Activated CD8-positive, alpha-beta memory T cell treated with anti-CD3 and anti-CD28 coated beads, Interleukin-2, amount 50 U/mL, for 1 hour (primary cell): ENCODE results near the gene METTL2B.
"Not testable (repeated sequence)": the region's sequence is repeated elsewhere in the genome, so short reads cannot be mapped to it uniquely, and the experiment has no call there.

Experiments
- DNase-seq: peaks from one replicate; pipeline ENCODE4 v3.0.0-alpha.2; 2020; ENCODE audit errors: extremely low read depth

The METTL2B gene

GRCh38 chr7:128526062-128526466, 49.5 kb downstream of the METTL2B start:
- not testable (repeated sequence) for DNase-seq

DNA sequence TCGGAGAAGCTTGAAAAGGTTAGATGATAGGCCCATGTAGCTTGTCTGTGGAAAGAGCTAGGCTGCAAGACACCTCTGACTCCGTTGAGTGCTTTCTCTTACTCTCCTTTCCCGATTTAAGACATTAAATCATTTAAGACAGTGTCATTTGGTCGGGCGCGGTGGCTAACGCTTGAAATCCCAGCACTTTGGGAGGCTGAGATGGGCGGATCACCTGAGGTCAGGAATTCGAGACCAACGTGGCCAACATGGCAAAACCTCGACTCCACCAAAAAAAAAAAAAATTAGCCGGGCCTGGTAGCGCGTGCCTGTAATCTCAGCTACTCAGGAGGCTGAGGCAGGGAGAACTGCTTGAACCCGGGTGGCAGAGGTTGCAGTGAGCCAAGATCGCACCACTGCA, 52.6 kb downstream of the METTL2B start:
- DNase-seq = not testable (repeated sequence)

- DNase-seq = not testable (repeated sequence)
These were observed 53.7 kb downstream of the METTL2B start for GRCh38 chr7:128530121-128530854.

DNA sequence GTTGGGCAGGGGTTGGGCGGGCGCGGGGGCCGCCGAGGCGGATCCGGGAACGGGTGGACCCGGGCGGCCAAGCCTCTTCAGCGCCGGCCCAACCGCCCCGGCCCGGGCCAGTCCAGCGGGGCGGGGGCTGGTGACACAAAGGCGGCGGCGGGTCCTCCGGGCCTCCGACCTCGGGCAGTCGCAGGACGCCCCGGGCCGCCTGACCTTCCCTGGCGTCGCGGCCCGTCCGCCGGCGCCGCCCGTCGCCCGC, 54.2 kb downstream of the METTL2B start:
- DNase-seq = no peak

DNA sequence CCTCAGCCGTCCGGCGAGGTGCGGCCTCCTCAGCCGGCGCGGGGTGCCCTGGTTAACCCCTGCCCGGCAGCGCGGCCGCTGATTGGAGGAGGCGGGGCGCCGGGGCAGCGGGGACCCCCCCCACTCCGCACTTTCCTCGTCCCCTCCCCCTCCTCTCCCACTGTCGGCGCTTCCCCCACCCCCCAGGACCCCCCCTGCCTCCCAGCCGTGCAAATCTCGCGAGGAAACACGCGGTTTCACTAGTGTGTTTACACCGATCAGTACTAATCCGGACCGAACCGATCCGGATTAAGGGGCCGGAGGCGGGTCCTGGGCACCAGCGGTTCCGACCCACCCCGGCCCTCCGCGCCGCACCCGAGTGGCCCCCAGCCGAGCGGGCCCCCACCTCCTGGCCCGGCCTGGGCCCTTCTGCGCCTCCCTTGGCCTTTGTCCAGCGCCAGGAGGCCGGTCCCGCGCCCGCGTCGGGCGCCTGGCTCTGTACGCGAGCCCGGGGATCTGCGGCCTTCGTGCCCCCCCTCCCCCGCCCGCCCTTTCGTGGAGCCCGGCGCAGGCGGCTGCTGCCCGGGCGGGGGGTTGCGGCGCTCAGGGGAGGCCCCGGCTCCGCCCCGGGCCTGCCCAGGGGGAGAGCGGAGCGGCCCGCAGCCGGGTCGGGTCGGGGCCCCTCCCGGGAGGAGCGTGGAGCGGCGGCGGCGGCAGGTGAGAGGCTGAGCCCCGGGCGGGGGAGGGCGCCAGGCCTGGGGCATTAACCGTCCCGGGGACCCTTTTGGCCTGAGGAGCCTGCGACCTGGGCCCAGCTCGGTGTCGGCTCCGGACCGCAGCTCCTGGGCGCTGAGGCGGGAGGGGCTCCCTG, 54.8 kb downstream of the METTL2B start:
- peak; percentile 55 for DNase-seq

DNA sequence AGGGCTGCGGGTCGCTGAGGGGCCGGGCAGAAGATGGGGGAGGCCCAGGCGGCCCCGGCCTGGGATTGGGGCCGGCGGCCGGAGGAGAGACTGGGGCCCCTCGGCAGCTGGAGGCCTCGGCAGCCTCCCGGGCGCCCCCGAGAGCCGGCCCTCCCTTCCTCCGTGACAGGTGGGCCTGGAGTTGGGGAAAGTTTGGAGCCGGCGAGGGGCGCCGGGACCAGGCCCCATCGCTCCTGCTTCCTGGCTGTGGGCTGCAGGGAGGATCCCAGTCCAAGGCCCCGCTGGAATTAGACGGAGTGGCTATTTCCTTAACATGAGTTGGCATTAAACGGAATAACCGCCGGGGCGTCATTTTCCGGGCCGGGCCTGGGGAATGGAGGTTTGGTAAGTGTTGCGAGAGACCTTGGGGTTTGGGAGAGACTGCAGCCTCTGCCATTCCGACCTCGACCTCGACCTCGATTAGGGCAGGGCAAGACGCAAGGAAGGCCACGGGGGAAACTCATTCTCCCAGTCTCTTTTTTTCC, 55.5 kb downstream of the METTL2B start:
- not testable (repeated sequence) for DNase-seq

- DNase-seq = not testable (repeated sequence)
These were observed 56.4 kb downstream of the METTL2B start for GRCh38 chr7:128532956-128533355.

DNA sequence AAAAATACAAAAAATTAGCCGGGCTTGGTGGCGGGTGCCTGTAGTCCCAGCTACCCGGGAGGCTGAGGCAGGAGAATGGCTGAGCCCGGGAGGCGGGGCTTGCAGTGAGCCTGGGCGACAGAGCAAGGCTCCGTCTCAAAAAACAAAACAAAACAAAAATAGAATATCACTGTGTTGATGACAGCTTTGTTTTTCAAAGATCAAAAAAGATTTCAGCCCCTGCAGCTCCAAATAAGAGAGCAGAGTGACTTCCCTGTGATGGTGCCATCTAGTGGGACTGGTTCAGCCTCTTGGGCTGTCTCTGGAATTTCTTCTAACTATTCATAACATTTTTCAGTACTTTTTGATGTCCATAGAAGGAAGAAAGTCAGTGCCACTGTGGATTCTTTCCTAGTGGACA, 60.9 kb downstream of the METTL2B start:
- not testable (repeated sequence) for DNase-seq

- DNase-seq = not testable (repeated sequence)
These were observed 66.0 kb downstream of the METTL2B start for GRCh38 chr7:128542530-128542929.

DNA sequence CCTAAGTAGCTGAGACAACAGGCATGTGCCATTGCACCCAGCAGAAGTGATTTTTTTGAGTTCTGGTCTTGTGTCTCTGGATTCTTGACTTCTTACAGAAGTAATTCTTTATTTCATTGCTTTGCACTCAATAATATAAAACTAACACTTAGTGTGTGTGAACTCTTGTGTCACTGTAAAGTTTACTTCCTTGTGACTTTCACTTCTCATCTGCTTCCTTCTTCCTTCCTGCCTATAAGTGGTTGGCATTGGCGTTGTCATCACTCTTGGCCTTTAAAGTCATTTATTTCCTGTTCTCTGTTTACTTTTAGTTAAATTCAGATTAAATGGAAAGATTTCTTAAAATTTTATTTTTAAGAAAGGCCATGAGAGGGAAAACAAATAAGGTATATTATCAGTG, 66.8 kb downstream of the METTL2B start:
- not testable (repeated sequence) for DNase-seq

GRCh38 chr7:128546319-128546851, 69.8 kb downstream of the METTL2B start:
- DNase-seq = not testable (repeated sequence)

GRCh38 chr7:128550920-128551319, 74.4 kb downstream of the METTL2B start:
- no peak for DNase-seq

- not testable (repeated sequence) for DNase-seq
These were observed 77.8 kb downstream of the METTL2B start for GRCh38 chr7:128554394-128554793.
